Activated T-cell treated with anti-CD3 and anti-CD28 coated beads for 24 hours (primary cell): ENCODE results near the gene DNM2.
"Not testable (repeated sequence)": the region's sequence is repeated elsewhere in the genome, so short reads cannot be mapped to it uniquely, and the experiment has no call there.

Source experiments
- DNase-seq: peaks from one replicate; pipeline ENCODE4 v3.0.0-alpha.2; 2020; ENCODE audit warnings: low read depth

DNM2 gene

DNA sequence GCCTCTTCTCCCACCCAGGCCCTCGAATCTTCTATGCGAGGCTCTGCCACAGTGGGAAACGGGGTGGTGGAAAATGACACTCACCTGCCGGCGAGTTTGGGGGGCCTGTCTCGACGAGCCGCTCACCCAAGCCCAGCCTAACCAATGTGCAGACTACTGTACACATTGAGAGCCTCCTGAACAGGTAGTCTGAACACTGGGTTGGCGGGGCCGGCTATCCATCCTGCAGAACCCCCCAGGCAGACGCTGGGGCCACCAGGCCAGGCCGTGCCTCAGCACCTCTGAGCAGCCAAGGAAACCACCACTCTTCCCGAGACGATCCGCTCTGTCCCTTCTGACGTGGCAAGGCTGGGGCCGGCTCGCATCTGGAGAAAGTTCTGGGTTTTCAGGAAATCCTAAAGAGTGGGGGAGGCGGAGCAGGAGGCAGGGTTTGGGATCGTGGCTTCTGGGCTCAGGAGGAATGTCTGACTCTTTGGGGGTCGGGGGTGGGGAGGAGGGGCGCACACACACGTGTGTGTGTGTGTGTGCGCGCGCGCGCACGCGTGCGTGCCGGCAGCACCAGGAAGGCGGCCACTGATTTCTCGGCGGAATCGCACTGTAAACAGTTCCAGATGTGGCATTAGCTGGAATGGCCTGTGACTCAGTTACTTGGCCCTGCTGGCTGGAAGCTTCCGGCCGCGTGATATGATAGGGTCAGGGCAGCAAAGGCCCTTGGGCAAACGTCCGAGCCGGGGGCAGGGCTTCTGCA, 99.6 kb downstream of the DNM2 start:
- DNase-seq, result no peak

DNA sequence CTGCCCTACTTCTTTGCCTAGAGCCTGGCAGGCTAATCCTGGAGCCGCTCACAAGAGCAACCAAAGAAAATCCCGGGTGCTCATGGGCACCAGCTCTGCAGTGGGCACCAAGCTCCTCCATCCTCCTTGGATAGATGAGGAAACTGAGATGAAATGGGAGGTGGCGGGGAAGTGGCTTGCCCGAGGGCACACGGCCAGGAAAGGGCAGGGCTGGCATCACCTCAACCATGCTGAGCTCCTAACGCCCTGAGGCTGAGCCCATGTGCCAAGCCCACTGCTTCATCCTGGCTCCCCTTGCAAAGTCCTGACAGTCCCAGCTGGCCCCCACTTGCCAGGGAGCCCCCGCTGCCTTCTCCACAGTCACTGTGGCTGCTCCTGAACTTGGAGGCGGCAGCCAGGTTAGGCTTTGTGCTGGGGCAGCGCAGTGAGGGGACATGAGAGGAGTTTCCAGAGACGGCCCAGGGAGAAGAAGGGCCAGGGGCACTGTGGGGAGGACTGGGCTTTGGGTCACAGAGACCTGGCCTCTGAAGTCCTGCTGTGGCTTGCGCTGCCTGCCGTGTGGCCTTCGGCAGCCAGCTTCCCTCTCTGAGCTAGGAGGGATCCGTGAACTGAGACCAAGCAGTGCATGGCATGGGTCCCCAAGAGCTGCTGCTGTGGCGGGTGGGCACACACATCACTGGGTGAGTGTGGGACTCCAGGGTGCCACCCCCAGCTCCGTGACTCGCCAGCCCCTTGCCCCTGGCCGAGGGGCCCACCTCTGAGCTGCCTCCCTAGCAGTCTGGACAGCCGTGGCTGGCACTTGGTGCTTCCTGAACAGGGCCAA, 100.6 kb downstream of the DNM2 start:
- no peak for DNase-seq

DNA sequence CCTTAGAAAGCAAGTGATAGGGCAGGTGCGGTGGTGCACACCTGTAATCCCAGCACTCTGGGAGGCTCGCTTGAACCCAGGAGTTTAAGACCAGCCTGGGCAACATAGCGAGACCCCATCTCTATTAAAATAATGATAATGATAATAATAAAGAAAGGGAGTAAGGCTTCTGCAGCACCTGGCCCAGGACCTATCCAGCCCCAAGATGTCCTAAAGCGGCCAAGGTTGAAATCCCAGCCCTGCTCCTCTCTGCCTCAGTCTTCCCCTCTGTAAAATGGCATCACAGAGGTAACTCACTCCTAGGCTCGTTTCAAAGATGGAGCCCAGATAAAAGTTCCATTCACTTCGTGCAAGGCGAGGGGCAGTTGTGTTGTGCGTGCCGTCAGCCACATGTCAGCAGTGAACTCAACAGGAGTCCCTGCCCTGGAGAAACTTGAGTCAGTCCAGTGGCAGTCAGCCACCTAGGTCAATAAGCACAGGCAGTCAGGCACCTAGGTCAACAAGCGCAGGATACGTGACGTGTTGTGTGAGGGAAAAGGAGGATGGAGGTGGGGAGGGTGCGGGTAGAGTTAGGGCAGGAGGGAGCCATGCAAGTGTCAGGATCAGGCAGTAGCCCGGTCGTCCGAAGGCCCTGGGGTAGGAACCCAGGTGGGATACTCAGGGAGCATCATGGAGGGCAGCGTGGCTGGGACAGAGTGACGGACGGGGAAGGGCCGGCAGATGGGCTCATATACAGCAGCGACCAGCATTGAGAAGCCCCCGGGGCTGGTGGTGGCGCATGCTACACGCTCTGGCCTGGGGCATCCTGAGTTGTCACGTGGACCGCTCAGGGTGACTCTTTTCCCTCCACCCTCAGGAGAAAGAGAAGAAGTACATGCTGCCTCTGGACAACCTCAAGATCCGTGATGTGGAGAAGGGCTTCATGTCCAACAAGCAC, 101.5 kb downstream of the DNM2 start:
- DNase-seq, result no peak

- DNase-seq, result no peak
Measured at GRCh38 chr19:10820173-10820572, 102.3 kb downstream of the DNM2 start.

DNA sequence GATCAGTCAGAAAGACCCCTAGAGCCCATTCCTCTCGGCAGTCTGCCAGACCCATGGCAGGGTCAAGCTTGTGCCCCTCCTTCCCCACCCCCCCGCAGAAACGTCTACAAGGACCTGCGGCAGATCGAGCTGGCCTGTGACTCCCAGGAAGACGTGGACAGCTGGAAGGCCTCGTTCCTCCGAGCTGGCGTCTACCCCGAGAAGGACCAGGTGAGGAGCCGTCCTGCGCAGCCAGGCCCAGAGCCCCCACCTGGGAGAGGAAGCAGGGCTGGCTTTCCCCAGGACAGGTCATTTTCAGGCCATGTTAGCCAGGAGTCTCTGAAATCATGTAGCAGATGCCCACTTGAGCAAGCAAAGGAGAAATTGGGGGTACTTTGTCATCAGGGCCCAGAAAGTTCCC, 105.8 kb downstream of the DNM2 start:
- no peak for DNase-seq

DNA sequence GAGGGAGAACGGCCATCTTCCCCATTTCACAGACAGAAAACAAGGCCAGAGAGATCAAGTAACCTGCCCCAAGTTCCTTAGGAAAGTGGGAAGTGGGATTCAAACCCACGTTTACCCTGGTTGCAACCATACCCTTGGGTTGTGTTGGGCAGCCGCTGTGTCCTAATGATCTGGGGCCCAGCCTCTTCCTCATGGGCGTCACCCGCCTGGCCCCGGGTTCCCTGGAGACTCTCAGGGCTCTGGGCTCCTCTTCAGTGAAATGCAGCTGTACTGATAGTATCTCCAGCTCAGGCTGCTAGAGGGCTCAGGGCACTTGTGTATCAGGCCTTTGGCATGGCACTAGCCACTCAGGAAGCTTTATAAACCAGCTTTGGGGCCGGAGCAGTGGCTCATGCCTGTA, 108.4 kb downstream of the DNM2 start:
- DNase-seq, result no peak

DNA sequence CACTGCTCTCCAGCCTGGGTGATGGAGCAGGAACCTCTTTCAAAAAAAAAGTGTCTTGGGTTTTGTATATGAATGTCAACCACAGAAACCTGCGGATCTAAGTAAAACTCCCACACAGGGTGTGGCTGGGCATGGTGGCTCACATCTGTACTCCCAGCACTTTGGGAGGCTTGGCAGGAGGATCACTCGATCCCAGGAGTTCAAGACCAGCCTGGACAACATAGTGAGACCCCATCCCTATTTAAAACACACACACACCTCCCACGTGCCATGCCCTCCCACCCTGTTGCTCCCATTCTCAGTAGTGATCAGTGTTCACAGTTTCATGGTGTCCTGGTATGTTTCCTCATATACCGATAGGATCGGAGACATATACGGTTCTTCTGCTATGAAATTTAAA, 109.0 kb downstream of the DNM2 start:
- DNase-seq, result no peak

DNA sequence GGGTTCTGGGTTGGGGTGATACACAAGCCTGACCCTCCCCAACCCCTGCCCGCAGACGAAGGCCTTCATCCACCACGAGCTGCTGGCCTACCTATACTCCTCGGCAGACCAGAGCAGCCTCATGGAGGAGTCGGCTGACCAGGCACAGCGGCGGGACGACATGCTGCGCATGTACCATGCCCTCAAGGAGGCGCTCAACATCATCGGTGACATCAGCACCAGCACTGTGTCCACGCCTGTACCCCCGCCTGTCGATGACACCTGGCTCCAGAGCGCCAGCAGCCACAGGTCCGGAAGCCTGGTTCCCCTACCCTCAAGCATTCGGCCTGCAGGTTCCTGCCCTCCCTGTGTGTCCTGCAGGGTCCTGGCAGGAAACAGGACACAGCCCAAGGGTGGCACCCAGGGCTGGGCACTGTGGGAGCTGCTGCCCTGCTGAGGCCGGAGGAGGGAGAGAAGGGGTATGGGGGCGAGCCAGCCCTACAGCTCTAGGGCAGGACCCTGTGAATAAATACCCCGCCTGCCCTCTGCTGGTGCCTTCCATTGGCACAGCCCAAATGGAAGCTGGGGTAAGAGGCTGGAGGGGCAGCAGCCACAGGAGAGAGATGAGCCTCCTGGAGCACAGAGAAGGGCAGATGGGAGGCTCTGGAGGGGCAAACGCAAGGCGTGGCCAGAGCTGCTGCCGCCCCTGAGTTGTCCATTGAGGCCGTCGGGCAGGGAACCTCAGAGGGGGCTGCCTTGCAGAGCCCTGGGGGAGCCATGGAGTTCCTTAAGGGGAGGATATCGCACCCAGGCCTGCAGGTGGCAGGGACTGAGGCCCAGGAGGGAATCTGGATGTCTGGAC, 111.3 kb downstream of the DNM2 start:
- no peak for DNase-seq

GRCh38 chr19:10829967-10830366, 112.1 kb downstream of the DNM2 start:
- DNase-seq, result no peak

- no peak for DNase-seq
Measured at GRCh38 chr19:10830370-10830769, 112.5 kb downstream of the DNM2 start.

- no peak for DNase-seq
Measured at GRCh38 chr19:10830931-10831779, 113.3 kb downstream of the DNM2 start.

DNA sequence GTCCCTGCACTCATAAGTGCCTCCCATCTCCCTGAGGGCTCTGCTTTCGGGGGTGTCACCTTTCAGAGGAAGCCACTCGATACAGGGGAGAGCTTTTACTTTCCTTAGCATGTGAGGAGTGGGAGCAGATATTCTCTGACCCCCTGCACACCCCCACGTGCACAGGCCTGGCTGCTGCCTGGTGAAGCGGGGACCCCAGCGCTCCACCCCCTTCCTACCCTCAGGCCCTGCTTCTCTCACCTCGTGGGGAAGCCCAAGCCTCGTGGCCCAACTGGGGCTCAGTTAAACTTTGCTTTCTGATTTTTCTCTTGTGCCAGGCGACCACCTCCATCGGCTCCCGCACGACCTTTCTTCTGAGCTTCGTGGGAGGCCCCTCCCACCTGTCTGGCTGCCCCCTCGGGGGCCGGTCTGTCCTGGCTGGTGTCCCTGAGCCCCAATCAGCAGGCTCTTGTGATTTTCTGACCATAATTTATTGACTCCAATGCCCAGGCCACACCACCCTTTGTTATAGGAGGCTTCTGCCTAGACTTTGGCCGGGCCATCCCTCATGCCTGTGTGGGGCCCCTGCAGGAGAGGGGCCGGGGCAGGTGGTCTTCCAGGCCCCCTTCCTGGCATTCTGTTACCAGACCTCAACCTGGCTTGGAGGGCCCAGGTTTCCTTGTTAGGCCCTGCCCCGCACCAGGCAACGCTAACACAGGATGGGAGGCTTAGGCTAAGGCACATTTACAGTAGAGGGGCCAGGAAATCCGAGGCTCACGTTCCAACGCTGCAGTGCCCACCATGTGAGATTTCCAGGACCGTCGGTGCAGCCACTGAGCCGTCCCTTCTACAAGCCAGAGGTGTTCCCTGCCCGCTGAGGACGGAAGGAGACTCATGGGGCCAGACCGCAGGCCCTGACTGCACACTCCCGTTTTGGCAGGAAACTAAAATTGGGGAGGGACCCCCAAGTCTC, 114.4 kb downstream of the DNM2 start:
- no peak for DNase-seq

- DNase-seq, result no peak
Measured at GRCh38 chr19:10832939-10833296, 115.0 kb downstream of the DNM2 start.

- no peak for DNase-seq
Measured at GRCh38 chr19:10835089-10835753, 117.3 kb downstream of the DNM2 start.

DNA sequence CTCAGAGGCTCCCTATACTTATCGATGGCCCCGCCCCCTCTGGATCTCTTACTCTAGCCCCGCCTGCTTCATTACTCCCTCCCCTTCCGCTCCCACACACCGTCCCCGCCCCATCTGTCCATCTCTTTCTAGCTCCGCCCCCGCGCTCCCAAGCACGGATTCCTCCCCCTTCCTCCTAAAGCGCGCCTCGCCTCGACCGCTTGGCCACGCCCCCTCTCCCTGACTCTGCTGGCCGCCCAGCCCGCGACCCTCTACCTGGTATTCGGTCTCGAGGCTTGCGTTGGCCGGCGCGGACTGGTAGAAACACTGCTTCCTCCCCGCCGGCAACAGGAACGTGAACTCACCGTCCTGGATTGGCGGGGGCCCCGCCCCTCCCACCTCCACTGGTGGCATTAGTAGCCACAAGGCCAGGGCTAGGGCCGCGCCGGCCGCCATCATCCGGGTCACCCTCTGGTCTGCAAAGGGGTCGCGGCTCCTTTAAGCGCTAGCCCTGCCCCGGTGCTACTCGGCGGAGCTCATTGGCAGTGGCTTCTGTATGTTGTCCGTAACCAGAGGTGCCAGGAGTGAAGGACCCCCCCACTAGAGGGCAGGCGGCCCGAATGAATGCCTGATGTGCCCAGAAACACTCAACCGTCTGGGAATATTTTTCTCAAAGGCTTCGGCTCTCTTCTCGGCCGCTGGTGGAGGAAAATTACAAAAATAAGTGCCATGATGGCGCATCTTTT, 118.0 kb downstream of the DNM2 start, which contains the start of gene TMED1:
Gene TMED1, minus strand, starts transcription at position 459 of the 725 bp plus-strand sequence. Its CDS starts 21 bp downstream, at position 438.
- peak; percentile 93 for DNase-seq

DNA sequence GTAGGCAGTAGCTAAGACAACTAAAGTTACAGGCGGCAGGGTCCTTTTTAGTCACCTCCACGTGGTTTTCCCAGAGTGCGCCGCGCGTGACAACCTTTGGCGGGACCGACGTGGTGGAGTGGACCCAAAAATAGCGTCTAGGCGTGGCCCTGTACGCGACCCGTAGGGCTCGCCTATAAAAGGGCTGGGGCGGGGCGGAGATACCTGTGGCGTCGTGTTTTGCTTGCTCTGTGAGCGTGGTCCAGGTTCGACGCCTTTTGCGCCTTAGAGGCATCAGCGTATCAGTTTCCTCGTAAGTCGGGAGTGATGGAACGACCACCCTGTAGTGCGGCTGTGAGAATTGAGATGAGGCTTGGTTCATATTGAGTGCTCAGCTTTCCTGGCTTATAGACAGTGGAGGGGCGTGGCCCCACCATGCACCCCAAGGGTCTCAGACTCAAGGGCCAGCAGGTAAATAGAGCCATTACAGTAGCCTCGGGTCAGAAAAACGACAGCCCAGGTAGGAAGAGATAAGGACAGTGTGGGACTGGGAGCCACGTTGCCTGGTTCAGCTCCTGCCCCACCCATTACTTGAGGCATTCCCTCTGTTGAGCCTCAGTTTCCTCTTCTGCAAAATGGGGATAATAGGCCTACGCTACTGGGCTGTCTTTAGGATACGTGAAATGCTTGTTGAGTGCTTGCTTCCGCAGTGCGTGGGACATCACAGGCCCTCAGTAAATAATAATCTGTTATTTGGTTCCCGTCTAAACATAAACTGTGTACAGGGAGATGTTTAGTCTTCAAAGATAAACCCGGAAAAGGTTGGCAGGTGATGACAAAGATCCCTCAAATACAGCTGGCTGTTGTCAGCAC, 118.8 kb downstream of the DNM2 start:
- DNase-seq, result peak; percentile 79

- DNase-seq, result not testable (repeated sequence)
Measured at GRCh38 chr19:10837649-10838048, 119.8 kb downstream of the DNM2 start.
